WERI-Rb-1 (cell line): ENCODE data around the gene FER1L5.

Experiments used
- DNase-seq: peaks from one replicate; pipeline ENCODE4 v3.0.0-alpha.2; 2020
- H3K27ac ChIP-seq: fragments of 250-450 bp; sonication (Bioruptor Pico); 2 replicates; pipeline ENCODE4 v1.5.1; 2020; ENCODE audit warnings: mild to moderate bottlenecking, moderate library complexity
- H3K27me3 ChIP-seq: fragments of 250-450 bp; sonication (Bioruptor Pico); 2 replicates; pipeline ENCODE4 v1.5.1; 2021; ENCODE audit warnings: mild to moderate bottlenecking, low read depth, moderate library complexity; ENCODE audit not compliant: insufficient read depth, severe bottlenecking
- H3K36me3 ChIP-seq: fragments of 250-450 bp; sonication (Bioruptor Pico); 2 replicates; pipeline ENCODE4 v1.5.1; 2020; ENCODE audit warnings: mild to moderate bottlenecking, moderate library complexity
- H3K4me3 ChIP-seq: 2 replicates; pipeline ENCODE4 v1.5.1; 2011; ENCODE audit warnings: low read depth, mild to moderate bottlenecking, control low read depth, low read length
- H3K9me3 ChIP-seq: fragments of 250-450 bp; sonication (Bioruptor Pico); 2 replicates; pipeline ENCODE4 v1.5.1; 2021; ENCODE audit warnings: mild to moderate bottlenecking, moderate library complexity; ENCODE audit not compliant: severe bottlenecking
- CTCF ChIP-seq: IDR thresholded peaks from 2 replicates; pipeline ENCODE4 v1.5.1; 2011; ENCODE audit warnings: low read depth, mild to moderate bottlenecking, control low read depth, inconsistent platforms, low read length

FER1L5 gene

GRCh38 chr2:96703021-96703751 lies 60.6 kb downstream of the FER1L5 start:
- no peak for DNase-seq
- no peak overlapping the region for H3K4me3 ChIP-seq
- H3K9me3 ChIP-seq, result no peaks in the 10 kb centered on the region
- no peak overlapping the region for H3K27ac ChIP-seq
- TF ChIP-seq CTCF, result no peak
- H3K27me3 ChIP-seq, result no peaks in the 10 kb centered on the region
- H3K36me3 ChIP-seq, result peaks cover 29% of the 10 kb centered on the region

- H3K36me3 ChIP-seq, result peaks cover 56% of the 10 kb centered on the region
- no peak for TF ChIP-seq CTCF
Measured at GRCh38 chr2:96710985-96711384, 68.4 kb downstream of the FER1L5 start.

GRCh38 chr2:96715658-96716057 lies 73.1 kb downstream of the FER1L5 start:
- H3K27ac ChIP-seq, result no peak overlapping the region
- no peaks in the 10 kb centered on the region for H3K27me3 ChIP-seq
- H3K4me3 ChIP-seq, result no peak overlapping the region
- TF ChIP-seq CTCF, result no peak
- H3K36me3 ChIP-seq, result peaks cover 23% of the 10 kb centered on the region
- DNase-seq, result no peak
- H3K9me3 ChIP-seq, result no peaks in the 10 kb centered on the region

More at GRCh38 chr2:96710985-96711384, 68.4 kb downstream of the FER1L5 start:
- no peaks in the 10 kb centered on the region for H3K27me3 ChIP-seq
- H3K4me3 ChIP-seq, result no peak overlapping the region
- H3K27ac ChIP-seq, result no peak overlapping the region
- no peaks in the 10 kb centered on the region for H3K9me3 ChIP-seq
- DNase-seq, result no peak

GRCh38 chr2:96716388-96716787 lies 73.8 kb downstream of the FER1L5 start:
- Histone ChIP-seq H3K4me3 (no peak overlapping the region), H3K9me3 (no peaks in the 10 kb centered on the region), H3K27ac (no peak overlapping the region), H3K36me3 (peaks cover 15% of the 10 kb centered on the region), H3K27me3 (no peaks in the 10 kb centered on the region)
- no peak for TF ChIP-seq CTCF
- no peak for DNase-seq

- TF ChIP-seq CTCF, result no peak
- H3K9me3 ChIP-seq, result no peaks in the 10 kb centered on the region
- H3K36me3 ChIP-seq, result peaks cover 54% of the 10 kb centered on the region
- no peak overlapping the region for H3K4me3 ChIP-seq
- no peaks in the 10 kb centered on the region for H3K27me3 ChIP-seq
- no peak overlapping the region for H3K27ac ChIP-seq
- DNase-seq, result no peak
Measured at GRCh38 chr2:96726131-96726530, 83.6 kb downstream of the FER1L5 start.

- peaks cover 60% of the 10 kb centered on the region for H3K36me3 ChIP-seq
- H3K9me3 ChIP-seq, result no peaks in the 10 kb centered on the region
- no peaks in the 10 kb centered on the region for H3K27me3 ChIP-seq
- H3K4me3 ChIP-seq, result no peak overlapping the region
- no peak overlapping the region for H3K27ac ChIP-seq
- no peak for DNase-seq
- TF ChIP-seq CTCF, result no peak
Measured at GRCh38 chr2:96727431-96727830, 84.9 kb downstream of the FER1L5 start.
